Head of caudate nucleus (tissue), 42 donors: ENCODE measurements around the gene TCP11L2.
"Not testable (repeated sequence)": the region's sequence is repeated elsewhere in the genome, so short reads cannot be mapped to it uniquely, and the experiment has no call there.

Experiments used
- DNase-seq, 42 donors: peaks; one replicate each; pipeline versions ENCODE4 v3.0.0 to v3.0.0-alpha.2; 2020 to 2021; ENCODE audit warnings: mixed read lengths in 7 of 42
- intact Hi-C: fragments of 100-400 bp; cut with DNase I; formaldehyde crosslinking; loops from one replicate; pipeline ENCODE4 v1.15.0; 2022

The TCP11L2 gene

GRCh38 chr12:106362971-106363370 is 60.4 kb downstream of the TCP11L2 start:
- DNase-seq: no peak
- intact Hi-C loops: no loop called here

DNA sequence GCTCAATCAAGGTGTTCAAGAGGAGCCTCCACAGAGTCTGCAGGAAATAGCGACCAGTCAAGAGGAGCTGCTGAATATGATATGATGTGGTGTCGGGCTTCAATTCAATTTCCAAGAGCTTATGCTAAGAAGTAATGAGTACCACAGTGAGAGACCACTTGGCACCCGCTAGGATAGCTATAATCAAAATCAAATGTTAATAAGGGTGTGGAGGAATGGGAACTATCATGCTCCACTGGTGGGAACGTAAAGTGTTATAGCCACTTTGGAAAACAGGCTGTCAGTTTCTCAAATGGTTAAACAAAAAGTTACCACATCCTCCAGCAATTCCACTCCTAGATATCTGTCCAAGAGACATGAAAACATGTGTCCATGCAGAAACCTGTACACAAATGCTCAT is 61.7 kb downstream of the TCP11L2 start:
- intact Hi-C loops: no loop called here
- DNase-seq: no peak

GRCh38 chr12:106369624-106370346 is 67.3 kb downstream of the TCP11L2 start:
- DNase-seq: no peak
- intact Hi-C loops: no loop called here

- no peak for DNase-seq
- intact Hi-C loops: no loop called here
Measured at GRCh38 chr12:106378788-106379187, 76.3 kb downstream of the TCP11L2 start.

DNA sequence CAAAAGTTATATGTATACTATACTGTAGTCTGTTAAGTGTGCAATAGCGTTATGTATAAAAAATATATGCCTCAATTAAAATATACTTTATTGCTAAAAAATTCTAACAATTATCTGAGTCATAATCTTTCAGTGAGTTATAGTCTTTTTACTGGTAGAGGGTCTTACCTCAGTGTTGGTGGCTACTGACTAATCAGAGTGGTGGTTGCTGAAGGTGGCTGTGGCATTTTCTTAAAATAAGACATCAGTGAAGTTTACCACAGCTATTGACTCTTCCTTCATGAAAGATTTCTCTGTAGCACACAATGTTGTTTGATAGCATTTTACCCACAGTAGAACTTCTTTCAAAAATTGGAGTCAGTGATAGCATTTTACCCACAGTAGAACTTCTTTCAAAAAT is 78.4 kb downstream of the TCP11L2 start:
- intact Hi-C loops: no loop called here
- DNase-seq: no peak

DNA sequence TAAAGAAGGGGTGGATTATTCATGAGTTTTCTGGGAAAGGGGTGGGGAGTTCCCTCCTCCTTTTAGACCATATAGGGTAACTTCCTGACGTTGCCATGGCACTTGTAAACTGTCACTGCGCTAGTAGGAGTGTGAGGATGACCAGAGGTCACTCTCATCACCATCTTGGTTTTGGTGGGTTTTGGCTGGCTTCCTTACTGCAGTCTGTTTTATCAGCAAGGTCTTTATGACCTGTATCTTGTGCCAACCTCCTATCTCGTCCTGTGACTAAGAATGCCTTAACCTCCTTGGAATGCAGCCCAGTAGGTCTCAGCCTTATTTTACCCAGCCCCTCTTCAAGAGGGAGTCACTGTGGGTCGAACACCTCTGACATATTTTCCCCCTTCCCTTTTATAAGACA is 79.3 kb downstream of the TCP11L2 start:
- DNase-seq, intact Hi-C loops: not testable (repeated sequence)

DNA sequence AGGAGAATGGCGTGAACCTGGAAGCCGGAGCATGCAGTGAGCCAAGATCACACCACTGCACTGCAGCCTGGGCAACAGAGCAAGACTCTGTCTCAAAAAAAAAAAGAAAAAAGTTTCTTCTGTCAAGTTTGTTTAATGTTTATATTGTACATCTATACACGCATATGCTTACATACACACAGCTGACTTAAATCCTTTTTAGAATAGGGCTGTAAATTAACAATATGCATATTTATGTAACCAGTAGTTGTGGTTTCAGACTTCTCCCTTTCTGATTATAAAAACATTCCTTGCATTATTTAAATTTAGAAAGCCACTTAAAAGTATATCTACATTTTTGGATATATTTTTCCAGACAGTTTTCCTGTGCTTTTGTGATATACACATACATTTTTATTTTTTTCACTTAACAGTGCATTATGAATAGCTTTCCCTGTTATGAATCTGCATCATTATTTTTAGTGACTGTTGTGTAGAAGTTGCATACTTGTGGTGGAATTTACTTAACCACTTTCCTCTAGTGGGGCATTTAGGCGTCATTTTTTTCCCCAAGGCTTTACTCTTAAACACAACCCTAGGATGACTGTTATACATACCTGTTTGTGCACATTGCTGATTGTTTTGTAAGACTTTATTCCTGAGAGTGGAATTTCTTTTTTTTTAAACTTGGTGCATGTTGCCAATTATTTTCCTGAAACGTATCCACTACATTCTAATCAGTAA is 84.4 kb downstream of the TCP11L2 start:
- intact Hi-C loops: loop anchor here (5.0 kb wide), 1 partner anchor 530 kb away; no protein-coding TSS in a partner anchor
- DNase-seq: no peak

- intact Hi-C loops: loop anchor here (5.0 kb wide), 1 partner anchor 529 kb away; no protein-coding TSS in a partner anchor
- DNase-seq: no peak
Measured at GRCh38 chr12:106387848-106388377, 85.4 kb downstream of the TCP11L2 start.

GRCh38 chr12:106389151-106389550 is 86.6 kb downstream of the TCP11L2 start:
- DNase-seq: no peak
- intact Hi-C loops: loop anchor here (5.0 kb wide), 1 partner anchor 528 kb away; no protein-coding TSS in a partner anchor

- DNase-seq: no peak
- intact Hi-C loops: no loop called here
Measured at GRCh38 chr12:106392759-106393158, 90.2 kb downstream of the TCP11L2 start.
